IMR-90 (cell line): Measurements from ENCODE around the gene ACTR3C. TPM values are rescaled to one million over a fixed set of nuclear protein-coding genes. Genes with fewer than 3 reads are reported as not detected.

Experiments used
- ATAC-seq: fragments of 200-7000 bp; cut with Tn5 transposase; 2 replicates; pipeline ENCODE4 v1.9.1; 2020; ENCODE audit warnings: low read depth, mild to moderate bottlenecking, moderate library complexity
- BruUV-seq: library from RNA; stranded (reverse); fragments of 400-500 nt; replicated peaks from 2 replicates; lab custom pipeline; 2021; lab: Mats Ljungman, UMichigan
- CTCF ChIA-PET: fragments of 300-600 bp; formaldehyde crosslinking; extraction: SDS; loops from one replicate; lab custom pipeline; 2021; ENCODE audit warnings: antibody characterized with exemption; lab: Yijun Ruan, JAX
- POLR2A ChIA-PET: fragments of 300-600 bp; sonication (Branson Sonifier 250); formaldehyde crosslinking; loops from one replicate; lab custom pipeline; 2022; ENCODE audit warnings: antibody characterized with exemption; ENCODE audit not compliant: unreplicated experiment; lab: Charles Lee
- DNase-seq: peaks from one replicate; pipeline ENCODE4 v3.0.0; 2013
- H2AFZ ChIP-seq: replicated peaks from 2 replicates; pipeline ENCODE3; 2013; ENCODE audit warnings: low read length, mild to moderate bottlenecking; ENCODE audit not compliant: poor library complexity
- H2AK5ac ChIP-seq: 2 replicates; pipeline ENCODE4 v1.6.1; 2013; ENCODE audit warnings: low read depth, low read length, inconsistent platforms
- H2AK9ac ChIP-seq: replicated peaks from 2 replicates; pipeline ENCODE3; 2013; ENCODE audit warnings: mild to moderate bottlenecking, low read depth, low read length, moderate library complexity; ENCODE audit not compliant: poor library complexity
- H2BK120ac ChIP-seq: 2 replicates; pipeline ENCODE4 v1.6.1; 2013; ENCODE audit warnings: low read depth, low read length, inconsistent platforms
- H2BK15ac ChIP-seq: 3 replicates; pipeline ENCODE4 v1.6.1; 2013; ENCODE audit warnings: low read depth, low read length, inconsistent platforms
- H2BK20ac ChIP-seq: 2 replicates; pipeline ENCODE4 v1.6.1; 2013; ENCODE audit warnings: low read depth, mild to moderate bottlenecking, inconsistent platforms, low read length, moderate library complexity
- H2BK5ac ChIP-seq: 2 replicates; pipeline ENCODE4 v1.6.1; 2013; ENCODE audit warnings: mild to moderate bottlenecking, low read depth, low read length, inconsistent platforms; ENCODE audit not compliant: poor library complexity, severe bottlenecking
- H3K14ac ChIP-seq: replicated peaks from 2 replicates; pipeline ENCODE4 v1.6.1; 2013; ENCODE audit warnings: low read depth, low read length, inconsistent platforms
- H3K18ac ChIP-seq: 2 replicates; pipeline ENCODE4 v1.6.1; 2013; ENCODE audit warnings: low read depth, low read length, control low read depth
- H3K23ac ChIP-seq: 2 replicates; pipeline ENCODE4 v1.6.1; 2013; ENCODE audit warnings: low read depth, low read length, inconsistent platforms
- H3K27ac ChIP-seq: 2 replicates; pipeline ENCODE4 v1.5.1; 2013; ENCODE audit warnings: mild to moderate bottlenecking, control low read depth, low read length; ENCODE audit not compliant: insufficient read depth
- H3K27me3 ChIP-seq: 2 replicates; pipeline ENCODE4 v1.6.1; 2013; ENCODE audit warnings: low read length; ENCODE audit not compliant: control insufficient read depth, insufficient read depth
- H3K36me3 ChIP-seq: 2 replicates; pipeline ENCODE4 v1.6.1; 2013; ENCODE audit warnings: low read length, mixed read lengths; ENCODE audit not compliant: control insufficient read depth, insufficient read depth
- H3K4ac ChIP-seq: 2 replicates; pipeline ENCODE4 v1.6.1; 2013; ENCODE audit warnings: low read depth, low read length, inconsistent platforms
- H3K4me1 ChIP-seq: 2 replicates; pipeline ENCODE4 v1.6.1; 2013; ENCODE audit warnings: low read length, mixed read lengths; ENCODE audit not compliant: control insufficient read depth, insufficient read depth
- H3K4me2 ChIP-seq: 2 replicates; pipeline ENCODE4 v1.6.1; 2013; ENCODE audit warnings: low read depth, mild to moderate bottlenecking, control low read depth, low read length, moderate library complexity
- H3K4me3 ChIP-seq: 2 replicates; pipeline ENCODE4 v1.5.1; 2013; ENCODE audit warnings: low read depth, mild to moderate bottlenecking, control low read depth, low read length, moderate library complexity; ENCODE audit not compliant: insufficient read depth
- H3K56ac ChIP-seq: 2 replicates; pipeline ENCODE4 v1.6.1; 2013; ENCODE audit warnings: low read length, inconsistent platforms; ENCODE audit not compliant: insufficient read depth; ENCODE audit errors: extremely low read depth
- H3K79me1 ChIP-seq, 2 experiments: 2 replicates each; pipeline ENCODE4 v1.6.1; 2013; ENCODE audit warnings: low read length in 2 of 2, inconsistent platforms in 1 of 2, low read depth in 1 of 2
- H3K9ac ChIP-seq: 2 replicates; pipeline ENCODE4 v1.6.1; 2013; ENCODE audit warnings: low read depth, low read length, control low read depth
- H3K9me1 ChIP-seq: 2 replicates; pipeline ENCODE4 v1.6.1; 2013; ENCODE audit warnings: low read length, inconsistent platforms; ENCODE audit not compliant: insufficient read depth
- H3K9me3 ChIP-seq: 2 replicates; pipeline ENCODE4 v1.6.1; 2013; ENCODE audit warnings: low read length; ENCODE audit not compliant: control insufficient read depth, insufficient read depth
- H4K20me1 ChIP-seq: 2 replicates; pipeline ENCODE4 v1.6.1; 2013; ENCODE audit warnings: low read length, inconsistent platforms; ENCODE audit not compliant: insufficient read depth
- H4K5ac ChIP-seq: 2 replicates; pipeline ENCODE4 v1.6.1; 2013; ENCODE audit warnings: mild to moderate bottlenecking, low read depth, low read length, control low read depth
- H4K8ac ChIP-seq, 2 experiments: 2 replicates each; pipeline ENCODE4 v1.6.1; 2013; ENCODE audit warnings: low read depth in 2 of 2, low read length in 2 of 2, control low read depth in 1 of 2, inconsistent platforms in 1 of 2
- H4K91ac ChIP-seq: 2 replicates; pipeline ENCODE4 v1.6.1; 2013; ENCODE audit warnings: low read depth, low read length, inconsistent platforms; ENCODE audit not compliant: insufficient read depth
- MAZ ChIP-seq: IDR thresholded peaks from 2 replicates; pipeline ENCODE4 v1.6.1; 2012; ENCODE audit warnings: low read depth, mild to moderate bottlenecking, low read length, improper control_type of control experiment, moderate library complexity, borderline replicate concordance
- NFE2L2 ChIP-seq: fragments of 150-350 bp; IDR thresholded peaks from 2 replicates; pipeline ENCODE4 v1.6.1; 2016; ENCODE audit warnings: low read depth, mild to moderate bottlenecking, low read length
- POLR2A ChIP-seq: IDR thresholded peaks from 2 replicates; pipeline ENCODE4 v1.6.1; 2012; ENCODE audit warnings: mild to moderate bottlenecking, low read depth, low read length
- RFX5 ChIP-seq: IDR thresholded peaks from 2 replicates; pipeline ENCODE4 v1.8.0; 2012; ENCODE audit warnings: low read depth, mild to moderate bottlenecking, low read length, moderate library complexity
- WGBS, 2 experiments: methylation state at CpG; one replicate each; pipeline versions ENCODE4 v1.1.5 to v1.1.7; 2013; ENCODE audit warnings: missing lambda C conversion rate in 2 of 2; ENCODE audit not compliant: insufficient read length in 1 of 2; ENCODE audit errors: extremely low coverage in 2 of 2; 5-methylcytosine and 5-hydroxymethylcytosine counted together
- dilution Hi-C: fragments of 300-500 bp; cut with HindIII; formaldehyde crosslinking; loops from one replicate; pipeline ENCODE4 v1.14.3; 2018; ENCODE audit warnings: low sequenced_read_pairs; ENCODE audit not compliant: unreplicated experiment
- in situ Hi-C: fragments of 300-500 bp; cut with MboI; formaldehyde crosslinking; loops from 3 replicates; pipeline ENCODE4 v1.14.3; 2019; ENCODE audit warnings: low sequenced_read_pairs, inconsistent platforms, mixed read lengths
- intact Hi-C: fragments of 100-400 bp; cut with micrococcal nuclease; formaldehyde crosslinking; loops from 2 replicates; pipeline ENCODE4 v1.10.0; 2022
- polyA plus RNA-seq, 3 experiments: library from polyadenylated mRNA; depleted of rRNA; stranded (reverse); fragments of >200 nt; gene quantifications; 2 replicates each; pipeline ENCODE4 v1.2.3, GENCODE V29; 2012; ENCODE audit warnings: low replicate concordance in 1 of 3
- total RNA-seq: library from RNA; depleted of rRNA; stranded (reverse); fragments of >200 nt; gene quantifications from 2 replicates; pipeline ENCODE4 v1.2.3, GENCODE V29; 2012

ACTR3C gene
- total and polyA plus RNA-seq, 2 of the 4 experiments (the other 2 are of a cell fraction) = not detected

GRCh38 chr7:150368884-150369747 is 45.8 kb upstream of the ACTR3C start:
- POLR2A ChIA-PET = interaction anchor here (0.6 to 1.7 kb wide), 2 partner anchors 34 to 52 kb away, joined by 3 to 5 read pairs; no protein-coding TSS in a partner anchor

More at GRCh38 chr7:150368884-150369747, 45.8 kb upstream of the ACTR3C start:
- H2BK15ac ChIP-seq = peak overlapping the region; percentile 46; the same call in 1 of the 3 replicates
- peak overlapping the region; percentile 97 for H2AFZ ChIP-seq
- H2BK20ac ChIP-seq = peak overlapping the region; percentile 71; the same call in 1 of the 2 replicates
- peak overlapping the region; percentile 99 for H3K23ac ChIP-seq
- peaks cover 18% of the 10 kb centered on the region for H3K4me1 ChIP-seq
- peak overlapping the region; percentile 81 for H3K9ac ChIP-seq
- BruUV-seq = no TSS peak
- peak overlapping the region; percentile 97 for H4K91ac ChIP-seq
- intact Hi-C loops (loop anchor here (1.0 kb wide), 1 partner anchor 34 kb away; no protein-coding TSS in a partner anchor), dilution Hi-C loops (no loop called here), in situ Hi-C loops (no loop called here)
- H3K4ac ChIP-seq = peak overlapping the region; percentile 98
- peak overlapping the region; percentile 99 for H3K14ac ChIP-seq
- WGBS, 2 experiments = 2% methylated on average over 9 of the region's 58 CpGs; no CpG with 5 or more reads in 1 of the 2 experiments
- H3K4me2 ChIP-seq = peak overlapping the region; percentile 97
- CTCF ChIA-PET = interaction anchor here (0.6 to 1.1 kb wide), 4 partner anchors 9 to 463 kb away, joined by 3 to 5 read pairs (median 3); no protein-coding TSS in a partner anchor
- H3K4me3 ChIP-seq = peak overlapping the region; percentile 81
- H2BK5ac ChIP-seq = peak overlapping the region; percentile 79
- H4K8ac ChIP-seq = peak overlapping the region; percentile 56 to 92
- peak overlapping the region; percentile 85 for H3K18ac ChIP-seq
- ATAC-seq (peak; percentile 70), DNase-seq (peak; percentile 67)
- H3K79me1 ChIP-seq = peaks cover 17 to 38% of the 10 kb centered on the region in 2 experiments; a peak in 3 of 4 replicates
- H2AK9ac ChIP-seq = peak overlapping the region; percentile 93
- peaks cover 9% of the 10 kb centered on the region for H4K20me1 ChIP-seq
- H3K27ac ChIP-seq = peak overlapping the region; percentile 85
- peak overlapping the region; percentile 93 for H3K56ac ChIP-seq
- H3K9me3 ChIP-seq = no peaks in the 10 kb centered on the region
- H3K36me3 ChIP-seq = peaks cover 33% of the 10 kb centered on the region
- TF ChIP-seq RFX5 (no peak), MAZ (peak; percentile 14; the same call in 1 of the 2 replicates), POLR2A (peak; percentile 66; the same call in 1 of the 2 replicates), NFE2L2 (no peak)
- peak overlapping the region; percentile 86 for H2BK120ac ChIP-seq
- peak overlapping the region; percentile 89 for H2AK5ac ChIP-seq
- H4K5ac ChIP-seq = peak overlapping the region; percentile 80
- no peaks in the 10 kb centered on the region for H3K27me3 ChIP-seq
- no peaks in the 10 kb centered on the region; the same call in 1 of the 2 replicates for H3K9me1 ChIP-seq
